BLaER1 treated with 17β-estradiol and CSF1 and Interleukin-3, amounts not matched to agents 10 nM and 100 nM (cell line): ENCODE results near the gene CADM4.
"Not testable (repeated sequence)": the region's sequence is repeated elsewhere in the genome, so short reads cannot be mapped to it uniquely, and the experiment has no call there.

ENCODE experiments used
- H3K27ac ChIP-seq, 11 experiments: shearing (Covaris generic); formaldehyde crosslinking; 2 replicates each; pipeline ENCODE4 v1.8.1; 2022
- H3K27me3 ChIP-seq, 11 experiments: shearing (Covaris generic); formaldehyde crosslinking; 2 replicates each; pipeline ENCODE4 v1.8.1; 2022
- H3K36me3 ChIP-seq, 11 experiments: shearing (Covaris generic); formaldehyde crosslinking; 2 replicates each; pipeline ENCODE4 v1.8.1; 2022
- H3K4me1 ChIP-seq, 10 experiments: shearing (Covaris generic); formaldehyde crosslinking; 2 replicates each; pipeline ENCODE4 v1.8.1; 2022
- H3K4me2 ChIP-seq, 11 experiments: shearing (Covaris generic); formaldehyde crosslinking; 2 replicates each; pipeline ENCODE4 v1.8.1; 2022
- H3K4me3 ChIP-seq, 10 experiments: shearing (Covaris generic); formaldehyde crosslinking; 2 replicates each; pipeline ENCODE4 v1.8.1; 2022
- H3K9ac ChIP-seq, 11 experiments: shearing (Covaris generic); formaldehyde crosslinking; 2 replicates each; pipeline ENCODE4 v1.8.1; 2022
- H3K9me3 ChIP-seq, 11 experiments: shearing (Covaris generic); formaldehyde crosslinking; replicated peaks in 1 of 11; 2 replicates each; pipeline ENCODE4 v1.8.1; 2022
- H4K20me1 ChIP-seq, 11 experiments: shearing (Covaris generic); formaldehyde crosslinking; 2 replicates each; pipeline ENCODE4 v1.8.1; 2022
- Cebpa-rat ChIP-seq, 11 experiments: shearing (Covaris generic); IDR thresholded peaks; 2 replicates each; pipeline ENCODE4 v1.8.1; 2022

CADM4 gene

DNA sequence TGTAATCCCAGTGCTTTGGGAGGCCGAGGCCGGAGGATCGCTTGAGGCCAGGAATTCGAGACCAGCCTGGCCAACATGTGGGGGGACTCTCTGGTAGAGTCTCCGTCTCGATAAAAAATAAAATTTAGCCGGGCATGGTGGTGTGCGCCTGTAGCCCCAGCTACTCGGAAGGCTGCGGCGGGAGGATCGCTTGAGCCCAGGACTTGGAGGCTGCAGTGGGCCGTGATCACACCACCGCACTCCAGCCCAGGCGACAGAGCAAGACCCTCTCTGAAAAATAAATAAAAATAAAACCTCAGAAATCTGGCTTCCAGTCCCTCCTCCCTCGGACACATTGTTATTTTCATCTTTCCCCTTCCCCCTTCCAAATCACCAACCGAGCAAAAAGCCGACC is 44.0 kb downstream of the CADM4 start:
- H3K27ac ChIP-seq: peak overlapping the region; percentile 85 to 98 (median 91)

DNA sequence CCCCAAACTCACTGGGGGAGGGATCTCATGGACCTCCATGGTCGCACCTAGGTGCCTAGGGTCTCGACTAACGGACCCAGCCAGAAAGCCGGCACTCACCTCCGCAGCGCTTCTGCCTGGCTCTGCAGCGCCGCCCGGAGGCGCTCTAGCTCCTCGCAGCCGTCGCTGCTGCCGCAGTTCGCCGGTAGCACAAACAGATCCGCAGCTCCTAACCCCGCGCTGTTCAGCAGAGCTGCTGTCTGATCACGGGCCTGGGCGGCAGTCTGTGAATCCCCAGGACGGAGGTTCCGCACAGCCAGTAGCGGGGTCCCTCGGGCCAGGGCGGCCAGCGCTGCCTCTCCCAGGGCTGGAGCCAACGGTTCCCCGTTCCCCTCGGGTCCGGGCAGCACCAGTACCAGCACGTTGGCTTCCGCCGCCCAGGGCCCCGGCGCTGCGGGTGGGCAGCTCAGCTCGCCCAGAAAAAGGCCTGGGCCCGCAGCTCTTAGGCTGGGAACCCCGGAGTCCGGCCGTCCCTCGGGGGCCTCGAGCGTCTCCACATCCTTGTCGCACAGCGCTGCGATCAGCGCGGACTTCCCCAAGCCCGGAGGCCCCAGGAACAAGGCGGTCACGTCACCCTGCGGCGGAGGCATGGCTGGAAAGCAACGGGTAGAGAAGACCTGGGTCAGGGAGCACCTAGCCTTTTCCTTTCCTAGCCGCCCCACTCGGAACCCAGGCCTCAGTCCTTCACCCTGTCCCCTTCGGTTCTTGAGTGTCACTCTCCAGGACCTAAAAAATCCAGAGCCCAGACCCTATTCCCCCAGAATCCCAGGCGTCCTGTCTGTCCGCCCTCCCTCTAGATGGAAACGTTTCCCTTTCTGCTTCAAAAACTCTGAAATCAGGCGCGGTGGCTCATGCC is 44.7 kb downstream of the CADM4 start:
- Histone ChIP-seq H3K4me1 (peaks cover 39 to 59% (median 51%) of the 10 kb centered on the region in 10 experiments), H4K20me1 (peaks cover 0 to 71% (median 32%) of the 10 kb centered on the region in 11 experiments; a peak in 17 of 22 replicates), H3K9me3 (no peaks in the 10 kb centered on the region), H3K36me3 (peaks cover 54 to 72% (median 63%) of the 10 kb centered on the region in 11 experiments), H3K4me3 (peak overlapping the region; percentile 76 to 90 (median 82)), H3K27me3 (no peaks in the 10 kb centered on the region), H3K27ac (peak overlapping the region; percentile 85 to 98 (median 91)), H3K4me2 (peak overlapping the region; percentile 89 to 99 (median 96)), H3K9ac (peak overlapping the region; percentile 87 to 98 (median 92))
- no peak for TF ChIP-seq Cebpa-rat (IDR thresholded peaks at IDR 0.05)

More for the DNA sequence above, 44.0 kb downstream of the CADM4 start:
- H3K9ac ChIP-seq: peak overlapping the region; percentile 87 to 98 (median 92)
- H3K4me3 ChIP-seq: peak overlapping the region; percentile 76 to 90 (median 82)
- TF ChIP-seq Cebpa-rat (IDR thresholded peaks at IDR 0.05): no peak
- peaks cover 56 to 72% (median 63%) of the 10 kb centered on the region in 11 experiments for H3K36me3 ChIP-seq
- peak overlapping the region; percentile 89 to 99 (median 96) for H3K4me2 ChIP-seq
- peaks cover 33 to 53% (median 45%) of the 10 kb centered on the region in 10 experiments for H3K4me1 ChIP-seq
- no peaks in the 10 kb centered on the region for H3K27me3 ChIP-seq
- H4K20me1 ChIP-seq: peaks cover 0 to 65% (median 32%) of the 10 kb centered on the region in 11 experiments; a peak in 17 of 22 replicates
- H3K9me3 ChIP-seq: no peaks in the 10 kb centered on the region

DNA sequence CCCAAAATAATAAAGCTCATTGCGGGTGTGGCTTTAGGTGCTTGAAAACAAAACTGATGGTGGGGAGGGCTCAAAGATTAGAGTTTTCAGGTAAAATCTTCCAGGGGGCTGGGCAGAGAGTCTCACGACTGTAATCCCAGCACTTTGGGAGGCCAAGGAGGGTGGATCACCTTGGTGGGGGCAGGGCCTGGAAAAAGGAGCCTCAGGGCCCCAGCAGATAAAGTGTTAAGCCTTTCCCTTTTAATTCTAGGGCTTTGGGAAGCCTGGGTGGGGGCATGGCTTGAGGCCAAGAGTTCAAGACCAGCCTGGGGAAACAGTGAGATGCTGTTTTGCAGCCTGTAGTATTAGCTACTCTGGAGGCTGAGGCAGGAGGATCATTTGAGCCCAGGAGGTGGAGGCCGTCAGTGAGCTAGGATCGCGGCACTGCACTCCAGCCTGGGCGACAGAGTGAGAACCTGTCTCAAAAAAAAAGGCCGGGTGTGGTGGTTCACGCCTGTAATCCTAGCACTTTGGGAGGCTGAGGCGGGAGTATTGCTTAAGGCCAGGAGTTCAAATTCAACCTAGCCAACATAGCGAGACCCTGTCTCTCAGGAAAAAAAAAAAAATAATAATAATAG is 45.5 kb downstream of the CADM4 start:
- peaks cover 54 to 72% (median 62%) of the 10 kb centered on the region in 11 experiments for H3K36me3 ChIP-seq
- peaks cover 41 to 66% (median 54%) of the 10 kb centered on the region in 10 experiments for H3K4me1 ChIP-seq
- no peaks in the 10 kb centered on the region for H3K27me3 ChIP-seq
- H3K9me3 ChIP-seq: no peaks in the 10 kb centered on the region
- H3K9ac ChIP-seq: peak overlapping the region; percentile 87 to 98 (median 92)
- peak overlapping the region; percentile 89 to 99 (median 96) for H3K4me2 ChIP-seq
- no peak for TF ChIP-seq Cebpa-rat (IDR thresholded peaks at IDR 0.05)
- peak overlapping the region in 10 of 11 experiments; percentile 86 to 98 (median 92); a peak in 19 of 22 replicates for H3K27ac ChIP-seq
- peak overlapping the region; percentile 76 to 90 (median 82) for H3K4me3 ChIP-seq
- H4K20me1 ChIP-seq: peaks cover 0 to 74% (median 32%) of the 10 kb centered on the region in 11 experiments; a peak in 17 of 22 replicates

DNA sequence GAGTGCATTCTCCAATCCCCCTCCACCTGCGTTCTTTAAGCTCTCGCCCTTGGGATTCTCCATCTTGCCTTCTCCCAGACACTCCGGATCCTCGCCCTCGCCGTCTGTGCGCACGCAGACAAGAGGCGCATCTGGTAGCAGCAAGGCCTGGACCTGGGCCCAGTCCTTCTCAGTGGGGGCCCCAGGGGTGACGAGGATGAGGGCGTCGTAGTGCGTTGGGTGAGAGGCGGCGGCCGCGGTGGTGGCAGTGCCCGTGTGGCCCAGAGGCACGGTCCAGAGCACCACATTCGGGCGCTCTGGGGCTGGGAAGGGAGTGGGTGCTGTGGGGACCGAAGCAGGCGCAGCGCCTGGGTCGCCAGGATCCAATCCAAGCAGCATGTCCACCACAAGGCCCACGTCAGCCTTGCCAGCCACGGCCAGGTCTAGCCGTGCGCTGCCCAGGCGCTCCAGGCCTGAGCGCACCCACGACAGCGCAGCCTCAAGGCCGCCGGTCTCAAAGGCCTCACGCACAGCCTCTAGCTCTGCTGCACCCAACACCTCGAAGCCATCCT is 46.8 kb downstream of the CADM4 start:
- peaks cover 51 to 67% (median 59%) of the 10 kb centered on the region in 11 experiments for H3K36me3 ChIP-seq
- peaks cover 28 to 54% (median 42%) of the 10 kb centered on the region in 10 experiments for H3K4me1 ChIP-seq
- H3K27ac ChIP-seq: 0 out of 22 replicates have a peak overlapping the region, but pooled peaks of 3 of the 11 experiments have one; percentile 8 to 16 (median 8)
- no peaks in the 10 kb centered on the region for H3K27me3 ChIP-seq
- H3K9ac ChIP-seq: peak overlapping the region in 9 of 11 experiments; percentile 53 to 98 (median 92); a peak in 11 of 22 replicates
- H3K4me3 ChIP-seq: no peak overlapping the region
- H3K9me3 ChIP-seq: no peaks in the 10 kb centered on the region
- peaks cover 0 to 66% (median 32%) of the 10 kb centered on the region in 11 experiments; a peak in 17 of 22 replicates for H4K20me1 ChIP-seq
- peak overlapping the region in 5 of 11 experiments; percentile 91 to 99 (median 93); a peak in 6 of 22 replicates for H3K4me2 ChIP-seq
- TF ChIP-seq Cebpa-rat (IDR thresholded peaks at IDR 0.05): no peak

DNA sequence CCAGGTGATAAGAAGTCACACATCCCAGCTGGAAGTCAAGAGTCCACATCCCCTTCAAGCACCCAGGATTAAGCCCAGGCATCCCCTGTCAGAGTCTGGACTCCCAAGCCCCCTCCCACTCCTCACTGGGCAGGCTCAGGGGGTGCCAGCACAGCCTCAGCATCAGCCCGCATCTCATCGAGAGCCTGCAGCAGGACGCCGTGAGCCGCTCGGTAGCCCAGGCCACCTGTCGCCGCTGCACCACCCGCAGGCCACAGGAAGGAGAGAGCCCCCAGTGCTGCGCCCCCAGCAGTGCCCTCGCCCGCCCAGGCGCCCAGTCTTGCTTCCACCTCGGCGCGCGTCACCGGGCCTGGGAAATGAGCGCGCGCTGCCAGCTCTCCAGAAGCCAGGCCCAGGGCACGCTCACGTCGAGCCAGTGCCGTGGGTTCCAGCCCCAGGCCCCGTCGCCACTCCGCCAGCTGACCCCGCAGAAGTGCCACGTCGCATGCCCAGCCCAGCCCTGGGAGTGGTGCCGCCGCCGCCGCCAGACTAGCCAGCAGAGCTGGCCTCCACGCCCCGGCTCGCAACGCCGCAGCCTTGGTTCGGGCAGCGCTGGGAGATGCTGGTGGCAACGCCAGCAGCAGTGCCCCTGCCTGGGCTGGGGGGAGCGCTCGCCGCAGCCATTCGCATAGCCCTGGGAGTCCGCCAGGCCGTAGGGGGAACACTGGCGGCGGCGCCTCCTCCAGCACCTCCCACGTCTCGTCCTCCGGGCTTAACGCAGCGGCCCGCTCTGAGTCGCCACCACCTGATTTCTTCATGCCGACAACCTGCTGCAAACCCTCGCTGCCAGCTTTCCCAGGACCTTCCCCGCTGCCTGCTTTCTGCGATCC is 47.5 kb downstream of the CADM4 start:
- Histone ChIP-seq H3K27ac (no peak overlapping the region), H4K20me1 (peaks cover 0 to 59% (median 32%) of the 10 kb centered on the region in 11 experiments; a peak in 17 of 22 replicates), H3K27me3 (no peaks in the 10 kb centered on the region), H3K4me2 (no peak overlapping the region), H3K36me3 (peaks cover 52 to 69% (median 63%) of the 10 kb centered on the region in 11 experiments), H3K4me1 (peaks cover 21 to 47% (median 35%) of the 10 kb centered on the region in 10 experiments), H3K9ac (peak overlapping the region in 3 of 11 experiments; percentile 87 to 98 (median 92); a peak in 5 of 22 replicates), H3K4me3 (no peak overlapping the region), H3K9me3 (no peaks in the 10 kb centered on the region)
- TF ChIP-seq Cebpa-rat (IDR thresholded peaks at IDR 0.05): no peak

DNA sequence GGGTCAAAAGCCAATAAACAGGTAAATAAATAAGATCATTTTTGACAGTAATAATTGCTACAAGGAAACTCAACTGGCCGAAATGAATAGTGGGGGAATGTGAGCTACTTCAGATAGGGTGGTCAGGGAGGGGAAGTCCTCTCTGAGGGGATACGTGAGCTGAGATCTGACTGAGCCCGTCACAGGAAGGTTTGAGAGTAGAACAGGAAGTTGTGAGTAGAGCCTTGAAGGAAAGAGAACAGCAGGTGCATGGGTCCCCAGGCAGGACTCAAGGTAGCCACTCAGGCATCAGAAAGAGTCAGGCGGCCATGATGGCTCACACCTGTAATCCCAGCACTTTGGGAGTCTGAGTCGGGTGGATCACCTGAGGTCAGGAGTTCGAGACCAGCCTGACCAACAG is 50.0 kb downstream of the CADM4 start:
- Histone ChIP-seq H3K36me3 (peaks cover 63 to 89% (median 80%) of the 10 kb centered on the region in 11 experiments), H3K4me1 (peaks cover 37 to 58% (median 50%) of the 10 kb centered on the region in 10 experiments)

DNA sequence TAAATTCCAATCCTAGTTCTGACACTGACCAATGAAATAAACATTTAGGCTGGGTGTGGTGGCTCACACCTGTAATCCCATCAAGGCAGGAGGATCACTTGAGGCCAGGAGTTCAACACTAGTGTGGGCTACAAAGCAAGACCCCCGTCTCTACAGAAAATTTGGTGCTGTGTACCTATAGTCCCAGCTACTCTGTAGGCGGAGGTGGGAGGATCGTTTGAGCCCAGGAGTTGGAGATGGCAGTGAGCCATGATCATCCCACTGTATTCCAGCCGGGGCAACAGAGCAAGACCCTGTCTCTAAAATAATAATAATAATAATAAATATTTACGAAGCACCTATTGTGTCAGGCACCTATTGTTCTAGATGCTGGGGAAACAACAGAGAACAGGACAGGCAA is 50.4 kb downstream of the CADM4 start:
- Histone ChIP-seq H3K4me2 (peak overlapping the region in 1 of 11 experiments; percentile 38; a peak in 1 of 22 replicates), H3K36me3 (peaks cover 62 to 86% (median 79%) of the 10 kb centered on the region in 11 experiments), H3K9me3 (peaks cover 0 to 17% (median 9%) of the 10 kb centered on the region in 11 experiments; a peak in 13 of 22 replicates), H3K9ac (no peak overlapping the region), H3K27me3 (no peaks in the 10 kb centered on the region), H4K20me1 (peaks cover 0 to 54% (median 30%) of the 10 kb centered on the region in 11 experiments; a peak in 17 of 22 replicates), H3K27ac (no peak overlapping the region), H3K4me3 (no peak overlapping the region), H3K4me1 (peaks cover 39 to 58% (median 51%) of the 10 kb centered on the region in 10 experiments)
- TF ChIP-seq Cebpa-rat (IDR thresholded peaks at IDR 0.05): no peak

More for the DNA sequence above, 50.0 kb downstream of the CADM4 start:
- Histone ChIP-seq H3K9ac (no peak overlapping the region), H4K20me1 (peaks cover 0 to 58% (median 32%) of the 10 kb centered on the region in 11 experiments; a peak in 17 of 22 replicates), H3K27ac (no peak overlapping the region), H3K9me3 (peaks cover 0 to 17% (median 9%) of the 10 kb centered on the region in 11 experiments; a peak in 13 of 22 replicates), H3K27me3 (no peaks in the 10 kb centered on the region), H3K4me3 (no peak overlapping the region), H3K4me2 (peak overlapping the region in 7 of 11 experiments; percentile 10 to 53 (median 28); a peak in 11 of 22 replicates)
- TF ChIP-seq Cebpa-rat (IDR thresholded peaks at IDR 0.05): no peak

DNA sequence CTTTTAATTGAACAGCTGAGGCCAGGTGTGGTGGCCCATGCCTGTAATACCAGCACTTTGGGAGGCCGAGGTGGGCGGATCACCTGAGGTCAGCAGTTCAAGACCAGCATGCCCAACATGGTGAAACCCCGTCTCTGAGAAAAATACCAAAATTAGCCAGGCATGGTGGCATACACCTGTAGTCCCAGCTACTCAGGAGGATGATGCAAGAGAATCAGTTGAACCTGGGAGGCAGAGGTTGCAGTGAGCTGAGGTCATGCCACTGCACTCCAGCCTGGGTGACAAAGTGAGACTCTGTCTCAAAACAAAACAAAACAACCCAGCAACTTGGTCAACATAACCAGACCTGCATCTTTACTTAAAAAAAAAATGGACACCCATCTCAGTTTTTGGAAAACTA is 52.6 kb downstream of the CADM4 start:
- H3K4me3 ChIP-seq, H3K9ac ChIP-seq, H3K27me3 ChIP-seq, H3K27ac ChIP-seq: not testable (repeated sequence)
- peaks cover 0 to 17% (median 9%) of the 10 kb centered on the region in 11 experiments; a peak in 13 of 22 replicates for H3K9me3 ChIP-seq
- H3K36me3 ChIP-seq: peaks cover 39 to 64% (median 57%) of the 10 kb centered on the region in 11 experiments
- peak overlapping the region in 2 of 11 experiments; percentile 24 to 66; a peak in 1 of 22 replicates for H3K4me2 ChIP-seq
- H4K20me1 ChIP-seq: peaks cover 0 to 31% (median 12%) of the 10 kb centered on the region in 11 experiments; a peak in 14 of 22 replicates
- peaks cover 47 to 68% (median 59%) of the 10 kb centered on the region in 10 experiments for H3K4me1 ChIP-seq
